GM12872 (cell line): Measurements from ENCODE around the gene GATA6.

Experiments used
- CTCF ChIP-seq: IDR thresholded peaks from 3 replicates; pipeline ENCODE4 v1.5.1; 2011; ENCODE audit warnings: low read depth, mild to moderate bottlenecking, low read length, moderate library complexity; ENCODE audit not compliant: insufficient read depth

Gene GATA6

DNA sequence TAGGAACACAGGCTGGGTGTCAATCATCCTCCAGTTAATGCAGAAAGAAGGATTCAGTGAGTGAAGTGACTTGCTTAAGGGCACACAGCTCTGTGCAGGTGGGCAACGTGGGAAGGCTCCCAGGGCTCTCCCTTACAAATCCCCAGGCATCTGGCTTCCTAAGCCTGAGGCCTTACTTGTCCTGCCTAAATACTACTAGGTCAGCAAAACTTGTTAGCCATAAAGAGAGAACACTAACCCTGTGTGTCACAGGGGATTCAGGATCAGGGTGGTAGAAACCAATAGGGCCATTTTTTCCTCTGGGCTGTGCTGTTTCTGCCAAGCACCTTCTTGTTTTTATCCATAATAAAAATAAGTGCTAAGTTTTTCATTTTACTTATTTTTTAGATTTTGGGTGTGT lies 55.0 kb downstream of the GATA6 start:
- no peak for TF ChIP-seq CTCF

- TF ChIP-seq CTCF, result no peak
Observed at GRCh38 chr18:22226801-22227200, 57.4 kb downstream of the GATA6 start.

- no peak for TF ChIP-seq CTCF
Observed at GRCh38 chr18:22228976-22229375, 59.6 kb downstream of the GATA6 start.

- no peak for TF ChIP-seq CTCF
Observed at GRCh38 chr18:22229456-22230124, 60.2 kb downstream of the GATA6 start.

DNA sequence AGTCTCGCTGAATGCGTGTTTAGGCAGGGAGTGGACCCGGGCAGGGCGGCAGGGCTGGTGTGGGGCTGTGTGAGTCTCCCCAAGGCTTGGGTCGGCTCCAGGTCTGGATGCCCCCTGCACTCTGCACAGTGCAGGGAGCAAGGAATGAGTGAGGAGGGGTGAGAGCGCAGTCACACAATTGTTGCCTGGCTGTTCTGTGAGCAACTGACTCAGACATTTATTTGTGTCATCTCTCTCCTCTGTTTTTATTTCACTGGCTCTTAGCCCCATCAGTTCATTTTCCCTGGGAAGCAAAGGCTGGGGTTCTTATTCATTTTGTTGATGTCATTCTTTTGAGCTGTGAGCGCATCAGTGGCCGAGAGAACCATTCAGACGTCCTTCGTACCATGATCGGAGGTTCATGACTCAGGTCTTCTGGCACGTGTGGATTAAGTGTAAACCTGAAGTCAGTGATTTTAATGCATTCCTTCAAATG lies 61.1 kb downstream of the GATA6 start:
- no peak for TF ChIP-seq CTCF

DNA sequence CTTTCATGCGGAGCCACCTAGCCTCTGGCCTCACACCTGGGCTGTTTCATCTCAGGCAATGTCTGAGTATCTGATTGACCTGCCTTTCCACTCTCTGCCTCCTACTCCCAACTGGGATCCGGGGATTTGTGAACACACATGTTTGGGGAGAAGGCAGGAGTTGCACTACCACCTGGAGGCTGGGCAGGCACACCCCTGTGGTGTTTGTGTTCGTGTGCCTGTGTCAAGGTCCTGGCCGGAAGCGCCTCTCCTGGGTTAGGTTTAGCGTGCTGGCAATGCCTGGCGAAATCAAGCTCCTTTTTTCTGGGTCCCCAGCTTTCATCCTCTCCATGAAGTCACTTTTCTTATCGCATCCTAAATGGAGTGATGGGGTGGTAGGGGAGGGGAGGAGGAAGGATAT lies 63.9 kb downstream of the GATA6 start:
- TF ChIP-seq CTCF, result no peak

- TF ChIP-seq CTCF, result no peak
Observed at GRCh38 chr18:22238036-22238435, 68.6 kb downstream of the GATA6 start.
